ENCODE data around the gene PPP1R27.

Gene PPP1R27

GRCh38 chr17:81834831-81835267 lies at the start of gene PPP1R27:
Gene PPP1R27 (minus strand): TSS chr17:81835050. CDS start chr17:81834953, 97 bp downstream.
- DNase-seq, result no peak

- no peak for DNase-seq
Observed at GRCh38 chr17:81884520-81884919, 49.7 kb upstream of the PPP1R27 start.

GRCh38 chr17:81879121-81879520 lies 44.3 kb upstream of the PPP1R27 start:
- DNase-seq, result no peak

- DNase-seq, result no peak
Observed at GRCh38 chr17:81878294-81878693, 43.4 kb upstream of the PPP1R27 start.

- no peak for DNase-seq
Observed at GRCh38 chr17:81877569-81877968, 42.7 kb upstream of the PPP1R27 start.

GRCh38 chr17:81871387-81872230 lies 36.8 kb upstream of the PPP1R27 start:
- peak; percentile 95 to 96 for DNase-seq

- DNase-seq, result no peak
Observed at GRCh38 chr17:81870981-81871386, 36.1 kb upstream of the PPP1R27 start, which contains the start of gene ARHGDIA. Gene ARHGDIA (minus strand): TSS chr17:81871337. CDS start chr17:81869930, 1,407 bp downstream.

- DNase-seq, result peak; percentile 32 to 38
Observed at GRCh38 chr17:81870131-81870980, 35.5 kb upstream of the PPP1R27 start.

- DNase-seq, result peak; percentile 15 to 57
Observed at GRCh38 chr17:81869221-81870130, 34.6 kb upstream of the PPP1R27 start.

- peak in 1 of 2 experiments; percentile 23 for DNase-seq
Observed at GRCh38 chr17:81868674-81869220, 33.9 kb upstream of the PPP1R27 start.

- DNase-seq, result peak in 1 of 2 experiments; percentile 20
Observed at GRCh38 chr17:81867991-81868673, 33.3 kb upstream of the PPP1R27 start.

- DNase-seq, result peak; percentile 4 to 46
Observed at GRCh38 chr17:81867170-81867990, 32.5 kb upstream of the PPP1R27 start.

GRCh38 chr17:81866440-81867169 lies 31.8 kb upstream of the PPP1R27 start:
- no peak for DNase-seq

GRCh38 chr17:81865733-81866439 lies 31.0 kb upstream of the PPP1R27 start:
- no peak for DNase-seq

GRCh38 chr17:81865358-81865732 lies 30.5 kb upstream of the PPP1R27 start:
- DNase-seq, result no peak

- DNase-seq, result no peak
Observed at GRCh38 chr17:81863833-81864768, 29.3 kb upstream of the PPP1R27 start.

GRCh38 chr17:81863123-81863675 lies 28.3 kb upstream of the PPP1R27 start:
- no peak for DNase-seq

Data from stimulated activated CD4-positive, alpha-beta T cell treated with anti-CD3 and anti-CD28 coated beads, Interleukin-4, amount 100 ng/mL, for 4 hours (primary cell).